GM12878 (cell line): ENCODE measurements around the gene NUDT17. TPM values are rescaled to one million over a fixed set of nuclear protein-coding genes. Genes with fewer than 3 reads are reported as not detected.
A peak's percentile ranks its signal among the peaks of the same experiment; 100 is the strongest.

Experiments
- ATAC-seq: fragments of 200-7000 bp; cut with Tn5 transposase; 3 replicates; pipeline ENCODE4 v1.9.1; 2020; ENCODE audit warnings: mild to moderate bottlenecking, moderate library complexity
- Bru-seq: library from RNA; stranded (reverse); fragments of 400-500 nt; gene quantifications from one replicate; lab custom pipeline; 2021; lab: Mats Ljungman, UMichigan
- BruChase-seq, 2 experiments: library from RNA; stranded (reverse); fragments of 400-500 nt; gene quantifications; one replicate each; lab custom pipeline; 2021; lab: Mats Ljungman, UMichigan
- BruUV-seq: library from RNA; stranded (reverse); fragments of 400-500 nt; replicated peaks from 2 replicates; lab custom pipeline; 2021; lab: Mats Ljungman, UMichigan
- CTCF ChIA-PET: fragments of 300-600 bp; sonication (Branson Sonifier 250); formaldehyde crosslinking; extraction: SDS; loops from one replicate; lab custom pipeline; 2021; ENCODE audit warnings: inconsistent platforms; lab: Yijun Ruan, JAX
- POLR2A ChIA-PET: fragments of 350-600 bp; formaldehyde crosslinking; extraction: SDS; loops from one replicate; lab custom pipeline; 2021; ENCODE audit warnings: inconsistent platforms; lab: Charles Lee
- RAD21 ChIA-PET: fragments of 300-600 bp; sonication (Branson Sonifier 250); formaldehyde crosslinking; loops from one replicate; lab custom pipeline; 2023; ENCODE audit warnings: antibody characterized with exemption; ENCODE audit not compliant: unreplicated experiment; lab: Charles Lee
- SMC1A ChIA-PET: fragments of 300-600 bp; sonication (Branson Sonifier 250); formaldehyde crosslinking; loops from one replicate; lab custom pipeline; 2023; ENCODE audit not compliant: unreplicated experiment, uncharacterized antibody; lab: Charles Lee
- DNase-seq: peaks from one replicate; pipeline ENCODE4 v3.0.0-alpha.2; 2011; ENCODE audit warnings: low read depth, low spot score
- FAIRE-seq: peaks from 3 replicates; lab custom pipeline; 2011; peaks lifted over from hg19 to GRCh38; lab: Jason Lieb, UNC
- H2AFZ ChIP-seq: 2 replicates; pipeline ENCODE4 v1.6.0; 2011; ENCODE audit warnings: low read depth, low read length, control low read depth; ENCODE audit not compliant: control insufficient read depth
- H3K27ac ChIP-seq: 2 replicates; pipeline ENCODE4 v1.5.1; 2011; ENCODE audit warnings: control low read depth; ENCODE audit not compliant: control insufficient read depth, insufficient read depth
- H3K27me3 ChIP-seq, 2 experiments: replicated peaks in 1 of 2; 2 replicates each; pipeline versions ENCODE4 v1.6.0 to v1.6.1; 2011; ENCODE audit warnings: low read length in 1 of 2; ENCODE audit not compliant: control insufficient read depth in 2 of 2, insufficient read depth in 2 of 2
- H3K36me3 ChIP-seq, 2 experiments: 2 replicates each; pipeline ENCODE4 v1.5.1; 2011; ENCODE audit warnings: low read length in 1 of 2; ENCODE audit not compliant: control insufficient read depth in 2 of 2, insufficient read depth in 2 of 2
- H3K4me1 ChIP-seq: 2 replicates; pipeline ENCODE4 v1.6.1; 2011; ENCODE audit warnings: mild to moderate bottlenecking, low read length, moderate library complexity, mixed read lengths; ENCODE audit not compliant: control insufficient read depth, insufficient read depth
- H3K4me2 ChIP-seq: 2 replicates; pipeline ENCODE4 v1.6.0; 2011; ENCODE audit warnings: control low read depth; ENCODE audit not compliant: control insufficient read depth, insufficient read depth
- H3K4me3 ChIP-seq: fragments of 200-600 bp; sonication (generic); 2 replicates; pipeline ENCODE4 v1.5.1; 2016
- H3K79me2 ChIP-seq: 2 replicates; pipeline ENCODE4 v1.6.0; 2011; ENCODE audit warnings: low read length; ENCODE audit not compliant: control insufficient read depth, insufficient read depth
- H3K9ac ChIP-seq: 2 replicates; pipeline ENCODE4 v1.8.0; 2011; ENCODE audit warnings: low read length, control low read depth, mixed read lengths; ENCODE audit not compliant: control insufficient read depth, insufficient read depth
- H3K9me3 ChIP-seq: replicated peaks from 3 replicates; pipeline ENCODE4 v1.5.1; 2011; ENCODE audit warnings: mild to moderate bottlenecking, low read length; ENCODE audit not compliant: control insufficient read depth, insufficient read depth
- H4K20me1 ChIP-seq: 2 replicates; pipeline ENCODE4 v1.6.0; 2011; ENCODE audit not compliant: control insufficient read depth, insufficient read depth
- ATF7 ChIP-seq: fragments of 450-650 bp; IDR thresholded peaks from 2 replicates; pipeline ENCODE4 v1.6.1; 2016; ENCODE audit warnings: low read depth, mild to moderate bottlenecking
- BACH1 ChIP-seq: fragments of 450-650 bp; IDR thresholded peaks from 2 replicates; pipeline ENCODE4 v1.6.1; 2017; ENCODE audit warnings: mild to moderate bottlenecking, borderline replicate concordance
- EGR1 ChIP-seq, 2 experiments: IDR thresholded peaks; 1 replicate in 1 of 2; 2 replicates in 1 of 2; pipeline ENCODE4 v1.6.1; 2011 to 2012; ENCODE audit warnings: low read depth in 2 of 2, low read length in 2 of 2, borderline replicate concordance in 1 of 2, mild to moderate bottlenecking in 1 of 2, moderate library complexity in 1 of 2
- HDAC6 ChIP-seq: fragments of 200-600 bp; sonication (generic); IDR thresholded peaks from one replicate; pipeline ENCODE4 v1.8.0; 2017; ENCODE audit warnings: antibody characterized with exemption; ENCODE audit not compliant: unreplicated experiment
- LARP7 ChIP-seq: fragments of 450-650 bp; IDR thresholded peaks from 2 replicates; pipeline ENCODE4 v1.6.1; 2017; ENCODE audit warnings: mild to moderate bottlenecking
- MYC ChIP-seq: IDR thresholded peaks from 2 replicates; pipeline ENCODE4 v1.6.1; 2011; ENCODE audit warnings: mild to moderate bottlenecking, low read length, moderate library complexity, inconsistent platforms; ENCODE audit not compliant: insufficient read depth, insufficient replicate concordance, insufficient read length, severe bottlenecking
- POLR2A ChIP-seq: IDR thresholded peaks from 2 replicates; pipeline ENCODE4 v1.6.1; 2011; ENCODE audit warnings: low read depth, mild to moderate bottlenecking, low read length
- RCOR1 ChIP-seq: conservative IDR thresholded peaks from 2 replicates; pipeline ENCODE4 v1.6.1; 2012; ENCODE audit warnings: low read depth, low read length, improper control_type of control experiment
- RELA ChIP-seq: fragments of 450-650 bp; IDR thresholded peaks from 2 replicates; pipeline ENCODE4 v1.8.0; 2014; ENCODE audit warnings: borderline replicate concordance; ENCODE audit not compliant: partially characterized antibody
- SIX5 ChIP-seq: IDR thresholded peaks from 2 replicates; pipeline ENCODE4 v1.6.1; 2011; ENCODE audit warnings: mild to moderate bottlenecking, low read depth, low read length, moderate library complexity; ENCODE audit not compliant: severe bottlenecking
- SMARCA5 ChIP-seq: fragments of 450-650 bp; IDR thresholded peaks from 2 replicates; pipeline ENCODE4 v1.6.1; 2017; ENCODE audit warnings: mild to moderate bottlenecking
- SREBF1 ChIP-seq: IDR thresholded peaks from 2 replicates; pipeline ENCODE4 v1.6.1; 2012; ENCODE audit warnings: mild to moderate bottlenecking, low read length
- SUPT20H ChIP-seq: IDR thresholded peaks from 2 replicates; pipeline ENCODE4 v1.6.1; 2011; ENCODE audit warnings: low read depth, mild to moderate bottlenecking, low read length, moderate library complexity, borderline replicate concordance; ENCODE audit not compliant: control insufficient read depth
- WGBS: methylation state at CpG from one replicate; pipeline ENCODE4 v1.1.6; 2016; ENCODE audit warnings: low lambda C conversion rate; ENCODE audit not compliant: insufficient replicate concordance, insufficient coverage; ENCODE audit errors: missing lambda C conversion rate; 5-methylcytosine and 5-hydroxymethylcytosine counted together
- in situ Hi-C: fragments of 300-500 bp; cut with MboI; formaldehyde crosslinking; loops from 9 replicates; pipeline ENCODE4 v1.14.3; 2018; ENCODE audit warnings: mixed read lengths
- intact Hi-C: fragments of 100-400 bp; cut with micrococcal nuclease; formaldehyde crosslinking; loops from one replicate; pipeline ENCODE4 v1.14.2; 2022; ENCODE audit not compliant: unreplicated experiment
- long read RNA-seq, 2 experiments: library from polyadenylated mRNA; unstranded; transcript quantifications; one replicate each; pipeline ENCODE4 v2.0.0, GENCODE V29; 2019 to 2020
- polyA minus RNA-seq, 3 experiments: library from RNA; depleted of rRNA, polyadenylated mRNA; stranded (reverse); fragments of >200 nt; gene quantifications; 2 replicates each; pipeline ENCODE4 v1.2.3, GENCODE V29; 2011
- polyA plus RNA-seq, 11 experiments: library from polyadenylated mRNA; depleted of rRNA in 4 of 11; unstranded in 6 of 11; stranded (reverse) in 5 of 11; fragments of >200 nt; fragmentation: Nextera tagmentation in 4 of 11; fragmentation: Illumina TruSeq in 1 of 11; extraction: Ambion mirVana in 4 of 11; extraction: Trizol in 1 of 11; gene quantifications; 1 replicate in 1 of 11; 2 replicates in 10 of 11; pipeline versions ENCODE4 v1.2.1 to v1.2.3, GENCODE V29; 2011 to 2016; ENCODE audit warnings: inconsistent platforms in 2 of 11, missing spikeins in 2 of 11, low read depth in 1 of 11
- total RNA-seq, 4 experiments: library from RNA; depleted of rRNA in 3 of 4; stranded (reverse); fragments of >200 nt in 3 of 4; fragmentation: Illumina TruSeq in 1 of 4; extraction: Trizol in 1 of 4; gene quantifications; 2 replicates each; pipeline versions ENCODE4 v1.2.1 to v1.2.3, GENCODE V29; 2013 to 2021
- TF ChIP-seq, protein P1 (sequence below): fragments of 450-650 bp; conservative IDR thresholded peaks from 2 replicates; pipeline ENCODE4 v1.6.1; 2017; ENCODE audit warnings: mild to moderate bottlenecking, moderate library complexity

The NUDT17 gene, protein sequence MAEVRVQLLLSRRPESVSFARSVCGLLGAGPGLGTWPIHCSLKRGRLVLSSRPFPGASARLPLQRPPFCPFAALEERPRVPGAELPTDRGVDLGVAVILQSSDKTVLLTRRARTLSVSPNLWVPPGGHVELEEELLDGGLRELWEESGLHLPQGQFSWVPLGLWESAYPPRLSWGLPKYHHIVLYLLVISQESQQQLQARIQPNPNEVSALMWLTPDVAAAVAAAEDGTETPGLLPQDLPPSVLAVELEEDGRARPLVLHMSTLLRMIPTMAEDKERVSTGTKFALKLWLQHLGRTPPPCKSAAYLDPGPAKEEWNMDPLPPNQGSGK
- total RNA-seq (2013; cell fraction: nucleolus; rRNA removed), result 2.3 and 2.5 TPM in 2 replicates
- total RNA-seq (2014; rRNA removed), result 3.8 and 5.1 TPM in 2 replicates
- total RNA-seq (2014; rRNA removed; fragmentation: Illumina TruSeq; extraction: Trizol), result 2.8 and 2.9 TPM in 2 replicates
- 3.1 and 4.3 TPM in 2 replicates for total RNA-seq (2021)
- 1.6 TPM for polyA plus RNA-seq (2011; ENCODE audit: low read depth)
- polyA plus RNA-seq (2011; rRNA removed), result 3.0 and 4.4 TPM in 2 replicates
- polyA plus RNA-seq (2011; cell fraction: cytosol; rRNA removed), result 4.0 and 4.6 TPM in 2 replicates
- polyA plus RNA-seq (2011; cell fraction: nucleus; rRNA removed), result 14.7 and 17.2 TPM in 2 replicates
- 3.1 and 3.5 TPM in 2 replicates for polyA plus RNA-seq (2012)
- polyA plus RNA-seq (2014; fragmentation: Illumina TruSeq; extraction: Trizol), result 3.3 and 4.4 TPM in 2 replicates
- polyA plus RNA-seq (2014; fragmentation: Nextera tagmentation; extraction: Ambion mirVana), result 1 to 10 TPM; 1.2 to 2.6 TPM
- polyA plus RNA-seq (2014; rRNA removed), result 4.7 and 6.3 TPM in 2 replicates
- polyA plus RNA-seq (2016; fragmentation: Nextera tagmentation; extraction: Ambion mirVana), result 1 to 10 TPM; 3.2 to 4.1 TPM
- 0.88 and 2.1 TPM in 2 replicates for polyA minus RNA-seq (2011; rRNA and poly(A)+ RNA removed)
- polyA minus RNA-seq (2011; cell fraction: cytosol; rRNA and poly(A)+ RNA removed), result 1.1 TPM in 1 of 2 replicates, not detected in the other
- 1.1 and 3.0 TPM in 2 replicates for polyA minus RNA-seq (2011; cell fraction: nucleus; rRNA and poly(A)+ RNA removed)
- Bru-seq, nascent RNA, result percentile 47 among the genes with signal in this experiment
- percentile 78 among the genes with signal in this experiment for BruChase-seq, experiment 1, labeled RNA remaining after a 6-hour chase
- BruChase-seq, experiment 2, labeled RNA remaining after a 2-hour chase, result percentile 77 among the genes with signal in this experiment
- long read RNA-seq, experiment 1, partial matches to known transcripts, result 1 of 2 reads
- long read RNA-seq, experiment 1, other reads (novel, unspliced or antisense), result 1 of 2 reads
- long read RNA-seq, experiment 2, partial matches to known transcripts, result 1 of 3 reads
- long read RNA-seq, experiment 2, other reads (novel, unspliced or antisense), result 1 of 3 reads

DNA sequence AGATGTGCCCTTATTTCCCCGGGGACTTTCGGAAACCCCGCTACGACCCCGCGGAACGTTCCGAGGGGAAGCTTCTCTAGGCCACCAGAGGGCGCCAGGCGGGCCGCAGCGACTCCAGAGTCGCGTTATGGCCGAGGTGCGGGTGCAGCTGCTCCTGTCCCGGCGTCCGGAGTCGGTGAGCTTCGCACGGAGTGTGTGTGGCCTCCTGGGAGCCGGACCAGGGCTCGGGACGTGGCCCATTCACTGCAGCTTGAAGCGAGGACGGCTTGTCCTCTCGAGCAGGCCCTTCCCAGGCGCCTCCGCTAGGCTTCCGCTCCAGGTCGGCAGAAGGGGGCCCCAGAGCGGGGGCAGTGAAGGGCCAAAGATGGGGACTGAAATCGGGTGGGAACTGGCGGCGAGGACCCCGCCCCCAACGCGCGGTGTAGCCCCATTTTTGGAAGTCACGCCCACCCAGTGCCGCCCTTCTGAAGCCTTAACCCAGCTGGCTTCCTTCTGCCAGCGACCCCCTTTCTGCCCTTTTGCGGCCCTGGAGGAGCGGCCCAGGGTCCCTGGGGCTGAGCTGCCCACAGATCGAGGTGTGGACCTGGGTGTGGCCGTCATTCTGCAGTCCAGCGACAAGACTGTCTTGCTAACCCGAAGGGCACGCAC lies at the start of gene NUDT17:
TSS of gene NUDT17 (plus strand) at position 117 of the 648 bp plus-strand sequence. CDS start at position 128, 11 bp downstream.
- intact Hi-C loops, result loop anchor here (1.0 to 2.0 kb wide), 2 partner anchors 65 to 168 kb away; partner anchors contain the start of gene ITGA10
- FAIRE-seq, result no peak
- CTCF ChIA-PET, result interaction anchor here (0.7 to 8.2 kb wide), 38 partner anchors 10 to 191 kb away, joined by 3 to 172 read pairs (median 5); partner anchors contain the start of genes ANKRD34A, ANKRD35, ITGA10 and LIX1L
- TF ChIP-seq, protein P1, sequence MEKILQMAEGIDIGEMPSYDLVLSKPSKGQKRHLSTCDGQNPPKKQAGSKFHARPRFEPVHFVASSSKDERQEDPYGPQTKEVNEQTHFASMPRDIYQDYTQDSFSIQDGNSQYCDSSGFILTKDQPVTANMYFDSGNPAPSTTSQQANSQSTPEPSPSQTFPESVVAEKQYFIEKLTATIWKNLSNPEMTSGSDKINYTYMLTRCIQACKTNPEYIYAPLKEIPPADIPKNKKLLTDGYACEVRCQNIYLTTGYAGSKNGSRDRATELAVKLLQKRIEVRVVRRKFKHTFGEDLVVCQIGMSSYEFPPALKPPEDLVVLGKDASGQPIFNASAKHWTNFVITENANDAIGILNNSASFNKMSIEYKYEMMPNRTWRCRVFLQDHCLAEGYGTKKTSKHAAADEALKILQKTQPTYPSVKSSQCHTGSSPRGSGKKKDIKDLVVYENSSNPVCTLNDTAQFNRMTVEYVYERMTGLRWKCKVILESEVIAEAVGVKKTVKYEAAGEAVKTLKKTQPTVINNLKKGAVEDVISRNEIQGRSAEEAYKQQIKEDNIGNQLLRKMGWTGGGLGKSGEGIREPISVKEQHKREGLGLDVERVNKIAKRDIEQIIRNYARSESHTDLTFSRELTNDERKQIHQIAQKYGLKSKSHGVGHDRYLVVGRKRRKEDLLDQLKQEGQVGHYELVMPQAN, result 0 out of 2 replicates have a peak, but pooled peaks have one; percentile 38
- TF ChIP-seq SMARCA5 (peak; percentile 94), BACH1 (peak; percentile 66; the same call in 1 of the 2 replicates), EGR1 (IDR thresholded peaks at IDR 0.05; ENCODE audit: borderline replicate concordance in 1 of 2, low read depth in 2 of 2, low read length in 2 of 2) (peak in 1 of 2 experiments; percentile 46; a peak in 1 of 3 replicates), LARP7 (peak; percentile 59; the same call in 1 of the 2 replicates), MYC (peak; percentile 71), ATF7 (no peak), RCOR1 (no peak), SUPT20H (no peak), RELA (peak; percentile 8), SREBF1 (no peak), SIX5 (no peak), HDAC6 (no peak), POLR2A (peak; percentile 81)

More for the DNA sequence above, at the start of gene NUDT17:
- Histone ChIP-seq H2AFZ (peak within 1 kb of the TSS; percentile 71), H3K4me1 (peaks cover 15% of the 10 kb centered on the region), H3K79me2 (no peaks in the 10 kb centered on the region), H4K20me1 (no peaks in the 10 kb centered on the region), H3K9me3 (no peaks in the 10 kb centered on the region), H3K27me3 (no peaks in the 10 kb centered on the region), H3K27ac (peak within 1 kb of the TSS; percentile 83), H3K9ac (peak within 1 kb of the TSS; percentile 71), H3K4me3 (peak within 1 kb of the TSS; percentile 89), H3K36me3 (peaks cover 4 to 15% of the 10 kb centered on the region in 2 experiments; a peak in 3 of 4 replicates), H3K4me2 (peak within 1 kb of the TSS; percentile 89)
- ChIA-PET RAD21 (interaction anchor here (0.8 to 4.5 kb wide), 19 partner anchors 12 to 171 kb away, joined by 3 to 69 read pairs (median 5); partner anchors contain the start of genes ANKRD34A, ITGA10, PEX11B and PIAS3), POLR2A (interaction anchor here (0.5 to 3.0 kb wide), 8 partner anchors 14 to 118 kb away, joined by 3 to 24 read pairs (median 4); partner anchors contain the start of genes ANKRD34A, PEX11B, PIAS3 and POLR3GL), SMC1A (interaction anchor here (0.7 to 5.5 kb wide), 13 partner anchors 13 to 169 kb away, joined by 3 to 54 read pairs (median 6); partner anchors contain the start of genes PIAS3, POLR3C and RNF115)
- DNase-seq, result no peak
- peak; percentile 87 for ATAC-seq
- in situ Hi-C loops, result loop anchor here (5.0 kb wide), 1 partner anchor 162 kb away; no protein-coding TSS in a partner anchor
- WGBS, result under 1% methylated on average over 50 of the region's 50 CpGs
- BruUV-seq, result no TSS peak
